Gastrocnemius medialis (tissue), 4 donors: ENCODE results near the gene TADA2A.

ENCODE experiments used
- CTCF ChIP-seq, 5 experiments: fragments of 450-650 bp in 3 of 5; fragments of 200-600 bp in 2 of 5; sonication (generic) in 2 of 5; IDR thresholded peaks in 4 of 5; conservative IDR thresholded peaks in 1 of 5; 1 replicate in 4 of 5; 2 replicates in 1 of 5; pipeline ENCODE4 v1.5.1; 2016 to 2019; ENCODE audit warnings: antibody characterized with exemption in 5 of 5, mild to moderate bottlenecking in 3 of 5, moderate library complexity in 3 of 5
- POLR2A ChIP-seq, 2 donors: fragments of 450-650 bp; IDR thresholded peaks; one replicate each; pipeline ENCODE4 v1.6.1; 2017; ENCODE audit warnings: antibody characterized with exemption in 2 of 2, mild to moderate bottlenecking in 2 of 2, moderate library complexity in 2 of 2

DNA sequence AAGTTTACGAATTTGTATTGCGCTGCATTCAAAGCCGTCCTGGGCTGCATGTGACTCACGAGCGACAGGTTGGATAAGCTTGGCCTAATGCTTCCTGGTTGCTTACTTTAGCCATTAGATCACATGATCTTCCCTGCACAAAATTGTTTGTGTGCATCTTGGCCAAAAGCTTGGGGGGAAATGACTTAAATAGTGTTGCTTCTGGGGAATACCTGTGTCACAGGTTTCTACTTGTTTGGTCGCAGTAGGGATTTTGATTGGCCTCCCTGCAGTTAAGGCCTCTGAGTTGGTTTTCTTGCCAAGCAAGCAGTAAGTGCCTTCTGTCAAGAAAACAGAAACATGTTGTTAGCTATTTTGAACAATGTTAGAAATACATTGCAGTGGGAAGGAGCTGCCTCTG is 43.4 kb downstream of the TADA2A start:
- no peak for TF ChIP-seq CTCF (IDR thresholded peaks at IDR 0.05 in 4 of 5, conservative IDR thresholded peaks at IDR 0.05 in 1 of 5)
- TF ChIP-seq POLR2A (IDR thresholded peaks at IDR 0.05): no peak
